ENCODE results near the gene PRDM7.

The PRDM7 gene

GRCh38 chr16:90044111-90044551 lies 33.0 kb downstream of the PRDM7 start:
- H2AK5ac ChIP-seq (ENCODE audit: low read depth, low read length), result peak overlapping the region; percentile 81
- no peak overlapping the region for H2BK12ac ChIP-seq (ENCODE audit: low read length)
- peak overlapping the region; percentile 66 for H3K4ac ChIP-seq (ENCODE audit: low read length)
- no peak overlapping the region for H3K4me2 ChIP-seq (ENCODE audit: insufficient read depth, low read length, poor library complexity, severe bottlenecking)
- WGBS, 2 donors (ENCODE audit: extremely low coverage in 2 of 2, insufficient read length in 2 of 2, insufficient replicate concordance in 1 of 2), result no CpG with 5 or more reads among the region's 7 CpGs
- H2BK5ac ChIP-seq (ENCODE audit: low read length), result no peak overlapping the region
- H3K23ac ChIP-seq (ENCODE audit: low read depth, low read length, poor library complexity), result peak overlapping the region; percentile 65
- no peak overlapping the region for H3K4me3 ChIP-seq (ENCODE audit: low read length in 2 of 2)
- H4K91ac ChIP-seq (ENCODE audit: low read depth, low read length, poor library complexity), result no peak overlapping the region
- H2BK15ac ChIP-seq (ENCODE audit: low read length), result no peak overlapping the region
- H3K36me3 ChIP-seq (replicated peaks in 1 of 2; ENCODE audit: control insufficient read depth in 2 of 2, insufficient read depth in 2 of 2, low read length in 2 of 2), result no peaks in the 10 kb centered on the region
- no peaks in the 10 kb centered on the region for H3K9me3 ChIP-seq (replicated peaks in 1 of 2; ENCODE audit: control insufficient read depth in 2 of 2, insufficient read depth in 1 of 2, low read depth in 1 of 2, low read length in 2 of 2)
- H3K18ac ChIP-seq (ENCODE audit: low read length), result peak overlapping the region; percentile 18
- H3K4me1 ChIP-seq (ENCODE audit: control insufficient read depth in 2 of 2, insufficient read depth in 1 of 2, low read depth in 1 of 2, low read length in 2 of 2), result peaks cover 5 to 9% of the 10 kb centered on the region in 2 donors
- H3K9ac ChIP-seq (ENCODE audit: low read depth, low read length, poor library complexity), result peak overlapping the region; percentile 50
- DNase-seq (ENCODE audit: low spot score), result no peak
- H4K8ac ChIP-seq (ENCODE audit: low read depth, low read length), result no peak overlapping the region
- H2AFZ ChIP-seq (ENCODE audit: low read length), result no peak overlapping the region
- no peak overlapping the region for H2BK120ac ChIP-seq (ENCODE audit: low read depth, low read length)
- H3K27me3 ChIP-seq (ENCODE audit: control insufficient read depth in 3 of 3, insufficient read depth in 3 of 3, low read depth in 1 of 3, low read length in 3 of 3), result peaks cover 0 to 37% (median 0%) of the 10 kb centered on the region in 3 experiments
- peaks cover 3% of the 10 kb centered on the region for H3K79me1 ChIP-seq (ENCODE audit: low read depth, low read length)
- H3K27ac ChIP-seq (replicated peaks; ENCODE audit: low read length), result no peak overlapping the region
- no peak overlapping the region for H3K14ac ChIP-seq (ENCODE audit: low read length)

DNA sequence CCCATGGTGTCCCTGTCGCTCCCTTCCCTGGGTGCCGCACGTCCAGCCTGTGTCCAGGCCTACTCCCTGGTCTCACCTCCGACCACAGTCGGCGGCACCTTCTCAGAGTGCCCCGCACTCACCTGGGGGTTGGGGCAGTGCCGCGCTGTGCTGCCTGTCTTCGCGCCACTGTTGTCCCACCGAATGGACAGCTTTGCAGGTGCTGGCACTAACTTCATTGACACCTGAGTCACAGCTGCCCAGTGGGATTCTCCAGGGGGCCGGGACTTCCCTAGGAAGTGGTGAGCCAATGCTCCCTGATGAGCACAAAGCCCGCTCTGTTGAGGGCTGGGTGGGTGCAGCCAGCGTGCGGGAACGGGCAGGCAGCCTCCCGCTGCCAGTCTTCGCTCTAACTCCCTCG lies 33.6 kb downstream of the PRDM7 start:
- Histone ChIP-seq H3K4me3 (ENCODE audit: low read length in 2 of 2) (no peak overlapping the region), H3K4ac (ENCODE audit: low read length) (no peak overlapping the region), H3K27ac (replicated peaks; ENCODE audit: low read length) (no peak overlapping the region), H4K91ac (ENCODE audit: low read depth, low read length, poor library complexity) (no peak overlapping the region), H3K79me1 (ENCODE audit: low read depth, low read length) (peaks cover 3% of the 10 kb centered on the region), H3K14ac (ENCODE audit: low read length) (no peak overlapping the region), H3K9ac (ENCODE audit: low read depth, low read length, poor library complexity) (peak overlapping the region; percentile 21), H3K27me3 (ENCODE audit: control insufficient read depth in 3 of 3, insufficient read depth in 3 of 3, low read depth in 1 of 3, low read length in 3 of 3) (peaks cover 0 to 34% (median 0%) of the 10 kb centered on the region in 3 experiments), H3K36me3 (replicated peaks in 1 of 2; ENCODE audit: control insufficient read depth in 2 of 2, insufficient read depth in 2 of 2, low read length in 2 of 2) (peaks cover 0 to 2% of the 10 kb centered on the region in 2 donors), H2BK12ac (ENCODE audit: low read length) (no peak overlapping the region), H2BK15ac (ENCODE audit: low read length) (no peak overlapping the region), H3K9me3 (replicated peaks in 1 of 2; ENCODE audit: control insufficient read depth in 2 of 2, insufficient read depth in 1 of 2, low read depth in 1 of 2, low read length in 2 of 2) (no peaks in the 10 kb centered on the region), H4K8ac (ENCODE audit: low read depth, low read length) (no peak overlapping the region), H2BK5ac (ENCODE audit: low read length) (peak overlapping the region; percentile 75), H3K23ac (ENCODE audit: low read depth, low read length, poor library complexity) (peak overlapping the region; percentile 65), H2BK120ac (ENCODE audit: low read depth, low read length) (no peak overlapping the region), H3K4me2 (ENCODE audit: insufficient read depth, low read length, poor library complexity, severe bottlenecking) (no peak overlapping the region), H3K18ac (ENCODE audit: low read length) (peak overlapping the region; percentile 80), H3K4me1 (ENCODE audit: control insufficient read depth in 2 of 2, insufficient read depth in 1 of 2, low read depth in 1 of 2, low read length in 2 of 2) (peaks cover 5 to 9% of the 10 kb centered on the region in 2 donors), H2AFZ (ENCODE audit: low read length) (no peak overlapping the region), H2AK5ac (ENCODE audit: low read depth, low read length) (no peak overlapping the region)
- WGBS, 2 donors (ENCODE audit: extremely low coverage in 2 of 2, insufficient read length in 2 of 2, insufficient replicate concordance in 1 of 2), result no CpG with 5 or more reads among the region's 20 CpGs
- DNase-seq (ENCODE audit: low spot score), result no peak

- Histone ChIP-seq H2BK5ac (ENCODE audit: low read length) (peak overlapping the region; percentile 75), H2BK15ac (ENCODE audit: low read length) (no peak overlapping the region), H3K4me2 (ENCODE audit: insufficient read depth, low read length, poor library complexity, severe bottlenecking) (no peak overlapping the region), H3K27ac (replicated peaks; ENCODE audit: low read length) (no peak overlapping the region), H3K4ac (ENCODE audit: low read length) (no peak overlapping the region), H3K18ac (ENCODE audit: low read length) (peak overlapping the region; percentile 80), H2AK5ac (ENCODE audit: low read depth, low read length) (no peak overlapping the region), H3K14ac (ENCODE audit: low read length) (peak overlapping the region; percentile 56), H3K23ac (ENCODE audit: low read depth, low read length, poor library complexity) (peak overlapping the region; percentile 65), H3K27me3 (ENCODE audit: control insufficient read depth in 3 of 3, insufficient read depth in 3 of 3, low read depth in 1 of 3, low read length in 3 of 3) (peaks cover 0 to 29% (median 0%) of the 10 kb centered on the region in 3 experiments), H4K8ac (ENCODE audit: low read depth, low read length) (no peak overlapping the region), H3K4me1 (ENCODE audit: control insufficient read depth in 2 of 2, insufficient read depth in 1 of 2, low read depth in 1 of 2, low read length in 2 of 2) (peaks cover 5 to 9% of the 10 kb centered on the region in 2 donors), H2AFZ (ENCODE audit: low read length) (no peak overlapping the region), H3K9me3 (replicated peaks in 1 of 2; ENCODE audit: control insufficient read depth in 2 of 2, insufficient read depth in 1 of 2, low read depth in 1 of 2, low read length in 2 of 2) (no peaks in the 10 kb centered on the region), H2BK12ac (ENCODE audit: low read length) (no peak overlapping the region), H2BK120ac (ENCODE audit: low read depth, low read length) (no peak overlapping the region), H3K9ac (ENCODE audit: low read depth, low read length, poor library complexity) (no peak overlapping the region), H4K91ac (ENCODE audit: low read depth, low read length, poor library complexity) (no peak overlapping the region), H3K79me1 (ENCODE audit: low read depth, low read length) (peaks cover 3% of the 10 kb centered on the region), H3K4me3 (ENCODE audit: low read length in 2 of 2) (no peak overlapping the region), H3K36me3 (replicated peaks in 1 of 2; ENCODE audit: control insufficient read depth in 2 of 2, insufficient read depth in 2 of 2, low read length in 2 of 2) (peaks cover 0 to 2% of the 10 kb centered on the region in 2 donors)
- DNase-seq (ENCODE audit: low spot score), result no peak
- WGBS, 2 donors (ENCODE audit: extremely low coverage in 2 of 2, insufficient read length in 2 of 2, insufficient replicate concordance in 1 of 2), result no CpG with 5 or more reads among the region's 19 CpGs
These were observed 34.1 kb downstream of the PRDM7 start for GRCh38 chr16:90042946-90043514.

GRCh38 chr16:90041896-90042473 lies 35.1 kb downstream of the PRDM7 start:
- Histone ChIP-seq H2AK5ac (ENCODE audit: low read depth, low read length) (no peak overlapping the region), H3K18ac (ENCODE audit: low read length) (no peak overlapping the region), H3K14ac (ENCODE audit: low read length) (no peak overlapping the region), H3K4ac (ENCODE audit: low read length) (no peak overlapping the region), H3K23ac (ENCODE audit: low read depth, low read length, poor library complexity) (no peak overlapping the region), H3K4me1 (ENCODE audit: control insufficient read depth in 2 of 2, insufficient read depth in 1 of 2, low read depth in 1 of 2, low read length in 2 of 2) (peaks cover 2 to 6% of the 10 kb centered on the region in 2 donors), H2BK15ac (ENCODE audit: low read length) (no peak overlapping the region), H3K4me2 (ENCODE audit: insufficient read depth, low read length, poor library complexity, severe bottlenecking) (no peak overlapping the region), H4K8ac (ENCODE audit: low read depth, low read length) (no peak overlapping the region), H3K27me3 (ENCODE audit: control insufficient read depth in 3 of 3, insufficient read depth in 3 of 3, low read depth in 1 of 3, low read length in 3 of 3) (peaks cover 0 to 29% (median 0%) of the 10 kb centered on the region in 3 experiments), H3K4me3 (ENCODE audit: low read length in 2 of 2) (no peak overlapping the region), H2BK5ac (ENCODE audit: low read length) (no peak overlapping the region), H3K36me3 (replicated peaks in 1 of 2; ENCODE audit: control insufficient read depth in 2 of 2, insufficient read depth in 2 of 2, low read length in 2 of 2) (peaks cover 0 to 2% of the 10 kb centered on the region in 2 donors), H2AFZ (ENCODE audit: low read length) (no peak overlapping the region), H3K9ac (ENCODE audit: low read depth, low read length, poor library complexity) (no peak overlapping the region), H3K9me3 (replicated peaks in 1 of 2; ENCODE audit: control insufficient read depth in 2 of 2, insufficient read depth in 1 of 2, low read depth in 1 of 2, low read length in 2 of 2) (no peaks in the 10 kb centered on the region), H3K79me1 (ENCODE audit: low read depth, low read length) (peaks cover 3% of the 10 kb centered on the region), H4K91ac (ENCODE audit: low read depth, low read length, poor library complexity) (no peak overlapping the region), H3K27ac (replicated peaks; ENCODE audit: low read length) (no peak overlapping the region), H2BK120ac (ENCODE audit: low read depth, low read length) (no peak overlapping the region), H2BK12ac (ENCODE audit: low read length) (no peak overlapping the region)
- WGBS, 2 donors (ENCODE audit: extremely low coverage in 2 of 2, insufficient read length in 2 of 2, insufficient replicate concordance in 1 of 2), result no CpG with 5 or more reads among the region's 16 CpGs
- no peak for DNase-seq (ENCODE audit: low spot score)

All from neuronal stem cell (in vitro differentiated cells).